ENCODE results near the gene C11orf87.
A peak's percentile ranks its signal among the peaks of the same experiment; 100 is the strongest.

The C11orf87 gene

GRCh38 chr11:109421981-109422869, at the start of gene C11orf87:
Gene C11orf87 (plus strand): TSS chr11:109422190. CDS start chr11:109423634, 1,444 bp downstream.
- DNase-seq (ENCODE audit: low spot score), result no peak

GRCh38 chr11:109374032-109374431, 48.0 kb upstream of the C11orf87 start:
- DNase-seq (ENCODE audit: low spot score), result no peak

DNA sequence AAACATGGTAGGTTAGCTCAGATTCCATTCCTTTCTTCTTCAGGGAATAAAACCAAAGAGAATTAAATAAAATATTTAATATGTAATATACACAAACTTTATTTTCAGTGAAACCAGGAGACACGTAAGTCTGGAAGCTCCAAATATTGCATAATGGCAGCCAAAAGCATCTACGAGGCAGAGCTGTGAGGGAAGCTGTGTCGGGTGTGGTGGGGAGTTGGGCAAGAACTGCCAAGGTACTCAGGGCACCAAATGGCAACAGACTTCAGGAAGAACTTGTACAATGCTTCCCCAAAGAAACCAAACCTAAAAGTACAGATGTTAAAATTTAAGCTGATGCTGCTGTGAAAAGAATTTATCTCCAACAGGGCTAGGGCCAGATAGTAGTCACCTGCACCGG, 47.5 kb upstream of the C11orf87 start:
- DNase-seq (ENCODE audit: low spot score), result no peak

GRCh38 chr11:109377039-109377742, 44.8 kb upstream of the C11orf87 start:
- no peak for DNase-seq (ENCODE audit: low spot score)

GRCh38 chr11:109378034-109378433, 44.0 kb upstream of the C11orf87 start:
- DNase-seq (ENCODE audit: low spot score), result no peak

DNA sequence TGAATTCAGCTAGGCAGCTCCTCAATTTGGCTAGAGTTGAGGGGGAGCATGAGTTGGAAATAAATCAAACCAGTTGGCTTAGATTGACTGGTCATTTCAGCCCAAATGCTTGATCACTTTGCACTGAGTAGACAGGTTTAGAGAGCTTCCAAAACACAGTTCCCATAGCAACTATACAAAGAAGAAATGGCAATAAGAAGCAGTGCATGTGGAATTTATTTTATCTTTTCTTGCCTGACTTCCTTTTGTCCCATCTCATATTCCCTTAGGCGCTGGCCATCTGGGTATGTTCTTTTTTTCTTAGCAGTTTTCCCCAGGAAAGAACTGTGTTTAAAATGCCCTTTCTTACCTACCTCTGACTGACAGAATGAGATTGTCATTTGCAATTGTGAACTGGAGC, 38.7 kb upstream of the C11orf87 start:
- no peak for DNase-seq (ENCODE audit: low spot score)

- DNase-seq (ENCODE audit: low spot score), result no peak
These were observed 37.1 kb upstream of the C11orf87 start for GRCh38 chr11:109384873-109385272.

DNA sequence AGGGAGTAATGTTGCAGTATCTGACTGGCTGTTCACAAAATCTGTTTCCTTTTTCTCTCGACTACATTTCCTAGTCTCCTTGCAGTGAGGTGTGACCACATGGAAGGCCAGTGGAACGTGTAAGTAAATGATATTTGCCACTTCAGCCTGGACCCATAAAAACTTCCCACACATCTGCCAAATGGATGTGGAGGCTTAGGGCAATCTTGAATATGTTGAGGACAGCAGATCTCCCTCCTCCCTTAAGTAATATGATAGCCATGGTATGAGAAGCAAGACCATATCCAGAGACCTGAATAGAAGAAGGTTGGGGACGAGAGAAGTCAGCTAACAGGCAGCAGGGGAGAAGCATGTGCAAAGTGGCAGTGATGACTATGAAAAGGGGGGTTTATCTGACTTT, 33.0 kb upstream of the C11orf87 start:
- DNase-seq (ENCODE audit: low spot score), result no peak

- DNase-seq (ENCODE audit: low spot score), result no peak
These were observed 31.2 kb upstream of the C11orf87 start for GRCh38 chr11:109390752-109391151.

DNA sequence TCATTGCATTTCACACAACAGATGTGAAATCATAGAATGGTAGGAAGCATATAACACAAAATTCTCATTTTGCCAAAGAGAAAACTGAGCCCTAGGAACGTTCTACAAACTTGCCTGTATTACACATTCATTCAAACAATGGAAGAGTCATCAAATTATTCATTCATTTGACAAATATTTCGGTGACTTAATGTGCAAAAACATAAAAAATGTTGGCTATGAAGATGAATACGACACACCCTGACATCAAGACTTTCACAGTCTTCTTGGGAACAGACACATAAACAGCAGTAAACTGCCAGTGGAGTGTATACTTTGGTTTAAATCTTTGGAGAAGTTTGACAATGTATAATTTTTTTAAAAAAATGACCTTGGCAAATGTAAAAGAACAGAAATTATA, 20.4 kb upstream of the C11orf87 start:
- DNase-seq (ENCODE audit: low spot score), result no peak

DNA sequence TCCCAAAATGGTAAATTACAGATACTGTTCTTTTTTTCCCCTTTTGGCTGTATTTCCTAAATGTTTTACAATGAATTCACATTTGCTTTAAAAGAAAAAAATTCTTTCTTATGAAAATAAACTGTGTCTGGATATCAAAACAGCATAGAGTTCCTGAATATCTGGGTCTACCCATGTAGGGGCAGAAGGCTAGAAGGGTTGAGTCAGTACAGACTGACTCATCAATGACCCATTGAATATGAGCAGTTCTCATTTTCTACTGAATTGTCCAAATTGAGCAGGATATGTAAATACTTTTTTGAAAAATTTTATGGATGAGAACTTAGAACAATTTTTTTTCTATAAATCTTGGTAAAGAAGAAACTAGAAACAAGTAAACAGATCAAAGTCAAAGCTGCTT, 16.3 kb upstream of the C11orf87 start:
- DNase-seq (ENCODE audit: low spot score), result peak; percentile 15

GRCh38 chr11:109416601-109417000, 5.4 kb upstream of the C11orf87 start:
- DNase-seq (ENCODE audit: low spot score), result no peak

GRCh38 chr11:109422870-109423465, 978 bp downstream of the C11orf87 start:
- no peak for DNase-seq (ENCODE audit: low spot score)

DNA sequence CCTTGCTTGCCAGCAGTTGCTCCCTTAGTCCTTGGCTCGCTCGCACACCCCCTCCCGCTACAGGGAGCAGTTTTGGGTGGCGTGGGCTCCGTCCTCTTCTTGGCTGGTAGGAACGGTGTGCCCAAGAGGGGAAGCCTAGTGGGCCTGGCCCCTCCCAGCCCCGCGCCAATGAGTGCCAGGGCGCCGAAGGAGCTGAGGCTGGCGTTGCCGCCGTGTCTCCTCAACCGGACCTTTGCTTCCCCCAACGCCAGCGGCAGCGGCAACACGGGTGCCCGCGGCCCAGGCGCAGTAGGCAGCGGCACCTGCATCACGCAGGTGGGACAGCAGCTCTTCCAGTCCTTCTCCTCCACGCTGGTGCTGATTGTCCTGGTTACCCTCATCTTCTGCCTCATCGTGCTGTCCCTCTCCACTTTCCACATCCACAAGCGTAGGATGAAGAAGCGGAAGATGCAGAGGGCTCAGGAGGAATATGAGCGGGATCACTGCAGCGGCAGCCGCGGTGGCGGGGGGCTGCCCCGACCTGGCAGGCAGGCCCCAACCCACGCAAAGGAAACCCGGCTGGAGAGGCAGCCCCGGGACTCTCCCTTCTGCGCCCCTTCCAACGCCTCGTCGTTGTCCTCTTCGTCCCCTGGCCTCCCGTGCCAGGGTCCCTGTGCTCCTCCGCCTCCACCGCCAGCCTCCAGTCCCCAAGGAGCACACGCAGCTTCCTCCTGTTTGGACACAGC, 1.6 kb downstream of the C11orf87 start:
- DNase-seq (ENCODE audit: low spot score), result no peak

DNA sequence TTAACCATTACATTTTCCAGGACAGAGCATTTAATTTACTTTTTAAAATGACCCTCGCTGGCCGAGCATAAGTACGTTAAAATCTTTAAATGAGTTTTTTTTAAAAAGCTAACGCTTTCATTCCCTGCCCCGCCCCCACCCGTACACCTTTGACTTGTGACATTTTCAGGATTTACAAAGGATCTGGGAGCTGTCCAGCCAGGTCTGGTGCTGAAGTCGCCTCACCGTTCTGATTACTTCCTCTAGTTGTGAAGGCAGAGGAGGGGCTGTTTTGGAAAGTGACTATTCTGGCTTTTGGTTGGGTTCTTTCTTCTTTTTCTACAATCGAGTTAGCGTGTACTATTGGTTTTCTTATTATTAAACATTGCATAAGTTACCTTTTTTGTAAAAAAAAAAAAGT, 2.9 kb downstream of the C11orf87 start:
- DNase-seq (ENCODE audit: low spot score), result no peak

- DNase-seq (ENCODE audit: low spot score), result no peak
These were observed 3.6 kb downstream of the C11orf87 start for GRCh38 chr11:109425554-109425953.

GRCh38 chr11:109426442-109427240, 4.7 kb downstream of the C11orf87 start:
- DNase-seq (ENCODE audit: low spot score), result peak; percentile 8

DNA sequence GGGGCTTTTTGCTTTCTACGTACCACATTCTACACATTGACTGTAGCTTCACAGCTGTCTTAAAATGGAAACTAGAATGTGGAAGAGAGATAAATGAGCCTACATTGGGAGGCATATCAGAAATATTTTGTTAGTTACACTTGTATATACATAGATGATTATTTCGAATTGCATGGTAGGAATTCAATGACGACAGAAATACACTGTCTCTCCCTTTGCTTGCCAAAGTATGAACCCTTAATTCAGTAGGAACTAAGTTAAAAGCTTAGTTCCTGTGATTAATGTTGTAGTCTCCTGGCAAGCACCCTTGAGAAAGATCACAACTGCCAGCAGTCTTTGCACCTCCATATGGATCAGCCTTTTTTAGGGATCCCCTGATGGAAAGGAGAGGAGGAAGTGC, 10.1 kb downstream of the C11orf87 start:
- DNase-seq (ENCODE audit: low spot score), result no peak

GRCh38 chr11:109433753-109434256, 11.8 kb downstream of the C11orf87 start:
- no peak for DNase-seq (ENCODE audit: low spot score)

DNA sequence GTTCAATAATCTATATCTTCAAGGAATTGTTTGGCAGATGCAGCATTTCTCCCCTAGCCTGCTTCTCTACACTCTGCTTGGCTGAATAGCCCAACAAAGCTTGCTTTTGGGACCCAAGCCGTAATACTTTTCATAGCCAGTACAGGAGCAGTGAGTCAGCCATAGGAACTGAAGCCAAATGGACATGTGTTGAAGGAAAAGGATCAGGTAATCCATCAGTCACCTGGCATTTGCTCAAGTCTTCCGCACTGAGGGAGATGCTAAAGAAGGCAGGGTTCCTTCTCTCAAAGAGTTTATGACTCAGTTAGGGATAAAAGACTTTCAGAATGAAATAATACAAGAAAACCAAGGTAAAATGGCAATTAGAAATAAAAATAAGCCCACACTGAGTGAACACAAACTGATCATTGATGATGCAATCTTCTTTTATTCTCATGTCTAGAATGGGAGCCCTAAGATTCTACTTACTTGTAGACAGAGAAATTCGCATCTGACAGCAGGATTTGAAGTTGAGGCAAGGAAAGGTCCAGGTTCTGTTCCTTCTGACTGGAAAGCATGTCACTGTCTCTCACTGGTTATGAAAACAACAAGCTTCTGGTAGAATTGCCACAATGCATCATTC, 13.2 kb downstream of the C11orf87 start:
- DNase-seq (ENCODE audit: low spot score), result no peak

GRCh38 chr11:109439684-109440083, 17.7 kb downstream of the C11orf87 start:
- no peak for DNase-seq (ENCODE audit: low spot score)
